Thoracic aorta (tissue), 2 donors: ENCODE data around the gene RDH16. TPM values are rescaled to one million over a fixed set of nuclear protein-coding genes. Genes with fewer than 3 reads are reported as not detected.

Experiments
- ATAC-seq: fragments of 150-250 bp; one replicate; pipeline ENCODE4 v1.8.0; 2017; ENCODE audit warnings: low read depth; ENCODE audit not compliant: insufficient number of reproducible peaks, low FRiP score
- DNase-seq: peaks from one replicate; pipeline ENCODE4 v3.0.0-alpha.2; 2020; ENCODE audit warnings: low spot score
- H3K27ac ChIP-seq, 2 donors: fragments of 200-600 bp; sonication (generic); 1 replicate in 1 of 2; 2 replicates in 1 of 2; pipeline ENCODE4 v1.5.1; 2016; ENCODE audit warnings: mild to moderate bottlenecking in 2 of 2, moderate library complexity in 2 of 2
- H3K27me3 ChIP-seq: fragments of 200-600 bp; sonication (generic); replicated peaks from 2 replicates; pipeline ENCODE4 v1.6.0; 2016; ENCODE audit warnings: mild to moderate bottlenecking; ENCODE audit not compliant: insufficient read depth
- H3K36me3 ChIP-seq: fragments of 200-600 bp; sonication (generic); one replicate; pipeline ENCODE4 v1.5.1; 2016
- H3K4me1 ChIP-seq, 2 donors: fragments of 200-600 bp; sonication (generic); 1 replicate in 1 of 2; 2 replicates in 1 of 2; pipeline versions ENCODE4 v1.5.1 to v1.6.0; 2016; ENCODE audit warnings: low read depth in 2 of 2, mild to moderate bottlenecking in 1 of 2; ENCODE audit not compliant: control insufficient read depth in 1 of 2
- H3K4me3 ChIP-seq: fragments of 200-600 bp; sonication (generic); 2 replicates; pipeline ENCODE4 v1.5.1; 2016; ENCODE audit warnings: mild to moderate bottlenecking
- H3K9me3 ChIP-seq: fragments of 200-600 bp; sonication (generic); 2 replicates; pipeline ENCODE4 v1.5.1; 2016
- CTCF ChIP-seq: fragments of 200-600 bp; sonication (generic); IDR thresholded peaks from one replicate; pipeline ENCODE4 v1.5.1; 2019; ENCODE audit warnings: antibody characterized with exemption
- total RNA-seq, 2 donors: library from RNA; depleted of rRNA; stranded (reverse); fragments of >200 nt; gene quantifications; one replicate each; pipeline versions ENCODE4 v1.1.0 to v1.2.3, GENCODE V29; 2016

Gene RDH16
- total RNA-seq, 2 donors from 2014 or later: 0.54 to 0.71 TPM

GRCh38 chr12:56953314-56953713 lies 4.1 kb downstream of the RDH16 start:
- H3K4me1 ChIP-seq: no peaks in the 10 kb centered on the region
- no peak for DNase-seq
- peaks cover 4% of the 10 kb centered on the region for H3K9me3 ChIP-seq
- H3K36me3 ChIP-seq: no peaks in the 10 kb centered on the region
- H3K27me3 ChIP-seq: no peaks in the 10 kb centered on the region
- H3K27ac ChIP-seq: no peak overlapping the region
- H3K4me3 ChIP-seq: no peak overlapping the region
- TF ChIP-seq CTCF: no peak
- no peak for ATAC-seq

- Histone ChIP-seq H3K27ac (no peak overlapping the region), H3K4me1 (no peaks in the 10 kb centered on the region), H3K36me3 (no peaks in the 10 kb centered on the region), H3K27me3 (no peaks in the 10 kb centered on the region), H3K4me3 (no peak overlapping the region), H3K9me3 (no peaks in the 10 kb centered on the region)
- ATAC-seq (no peak), DNase-seq (no peak)
- TF ChIP-seq CTCF: no peak
Measured at GRCh38 chr12:56951582-56952339, 5.6 kb downstream of the RDH16 start.

GRCh38 chr12:56948881-56949280 lies 8.5 kb downstream of the RDH16 start:
- Histone ChIP-seq H3K4me3 (no peak overlapping the region), H3K27me3 (no peaks in the 10 kb centered on the region), H3K4me1 (no peaks in the 10 kb centered on the region), H3K36me3 (no peaks in the 10 kb centered on the region), H3K9me3 (no peaks in the 10 kb centered on the region), H3K27ac (no peak overlapping the region)
- DNase-seq (no peak), ATAC-seq (no peak)
- TF ChIP-seq CTCF: no peak

GRCh38 chr12:56948457-56948777 lies 9.0 kb downstream of the RDH16 start:
- TF ChIP-seq CTCF: no peak
- H3K27me3 ChIP-seq: no peaks in the 10 kb centered on the region
- H3K4me1 ChIP-seq: no peaks in the 10 kb centered on the region
- ATAC-seq (no peak), DNase-seq (no peak)
- no peak overlapping the region for H3K27ac ChIP-seq
- no peak overlapping the region for H3K4me3 ChIP-seq
- H3K9me3 ChIP-seq: no peaks in the 10 kb centered on the region
- no peaks in the 10 kb centered on the region for H3K36me3 ChIP-seq

DNA sequence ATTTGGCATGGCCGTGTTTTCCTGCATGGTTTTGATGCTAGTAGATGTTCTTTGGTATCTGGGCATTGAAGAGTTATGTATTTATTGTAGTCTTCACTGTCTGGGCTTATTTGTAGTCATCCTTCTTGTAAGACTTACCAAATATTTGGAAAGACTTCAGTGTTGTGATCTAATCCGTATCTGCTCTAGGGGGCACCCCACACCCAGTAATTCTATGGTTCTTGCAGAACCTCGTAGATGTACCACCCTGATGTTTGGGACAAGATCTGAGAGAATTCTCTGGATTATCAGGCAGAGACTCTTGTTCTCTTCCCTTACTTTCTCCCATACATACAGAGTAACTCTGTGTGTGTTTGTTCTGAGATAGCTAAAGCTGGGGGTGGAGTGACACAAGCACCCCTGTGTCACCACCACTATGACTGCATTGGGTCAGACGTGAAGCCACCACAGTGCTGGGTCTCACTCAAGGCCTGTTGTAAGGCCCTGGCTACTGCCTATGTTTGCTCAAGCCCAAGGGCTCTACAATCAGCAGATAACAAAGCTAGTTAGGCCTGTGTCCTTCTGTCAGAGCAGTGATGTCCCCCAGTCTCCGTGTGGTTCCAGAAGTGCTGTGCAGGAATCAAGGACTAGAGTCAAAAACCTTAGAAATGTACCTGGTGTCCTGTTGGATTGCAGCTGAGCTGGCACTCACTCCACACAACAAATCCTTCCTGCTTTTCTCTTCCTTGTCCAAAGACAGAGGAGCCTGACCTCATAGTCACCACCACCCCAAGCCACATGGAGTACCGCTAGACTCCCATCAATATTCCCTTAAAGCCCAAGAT lies 9.6 kb downstream of the RDH16 start:
- no peak for TF ChIP-seq CTCF
- Histone ChIP-seq H3K4me3 (no peak overlapping the region), H3K9me3 (no peaks in the 10 kb centered on the region), H3K27me3 (no peaks in the 10 kb centered on the region), H3K4me1 (no peaks in the 10 kb centered on the region), H3K36me3 (no peaks in the 10 kb centered on the region), H3K27ac (no peak overlapping the region)
- DNase-seq (no peak), ATAC-seq (no peak)
